ENCODE results near the gene CENPP.
"Not testable (repeated sequence)": the region's sequence is repeated elsewhere in the genome, so short reads cannot be mapped to it uniquely, and the experiment has no call there.

Gene CENPP

DNA sequence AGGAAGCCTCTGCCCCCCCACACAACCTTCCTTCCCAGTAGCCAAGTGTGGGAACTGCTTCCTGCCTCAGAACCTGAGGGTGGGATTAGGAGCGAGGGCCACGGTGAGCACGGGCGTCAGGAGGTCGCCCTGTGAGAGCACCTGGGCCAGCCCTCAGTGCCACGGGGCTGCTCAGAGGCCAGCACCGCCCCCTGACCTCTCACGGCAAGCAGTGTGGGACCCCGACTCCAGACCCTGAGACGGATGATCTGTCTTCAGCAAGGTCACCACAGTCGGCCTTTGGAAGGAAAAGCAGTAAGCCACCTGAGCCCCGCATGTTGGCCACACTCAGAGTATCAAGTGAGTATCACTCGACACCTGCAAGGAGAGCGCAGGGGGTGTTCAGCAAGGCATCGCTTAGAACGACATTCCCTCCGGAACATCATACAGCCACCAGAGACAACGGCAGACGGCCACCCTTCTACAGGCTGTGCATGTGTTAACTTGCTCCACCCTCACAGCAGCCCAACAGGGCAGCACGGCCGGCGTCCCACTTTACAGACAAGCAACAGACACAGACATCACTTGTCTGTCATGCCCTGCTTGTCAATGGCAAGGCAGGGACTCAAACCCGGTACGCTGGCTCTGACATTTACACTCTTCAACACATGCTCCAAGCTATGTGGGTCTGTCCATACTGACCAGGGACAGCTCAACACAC, 294.0 kb downstream of the CENPP start:
- DNase-seq, result no peak

GRCh38 chr9:92620845-92621244, 295.1 kb downstream of the CENPP start:
- no peak for DNase-seq

- DNase-seq, result not testable (repeated sequence)
Observed at GRCh38 chr9:92623936-92624335, 298.2 kb downstream of the CENPP start.

GRCh38 chr9:92626484-92626883, 300.7 kb downstream of the CENPP start:
- DNase-seq, result no peak

DNA sequence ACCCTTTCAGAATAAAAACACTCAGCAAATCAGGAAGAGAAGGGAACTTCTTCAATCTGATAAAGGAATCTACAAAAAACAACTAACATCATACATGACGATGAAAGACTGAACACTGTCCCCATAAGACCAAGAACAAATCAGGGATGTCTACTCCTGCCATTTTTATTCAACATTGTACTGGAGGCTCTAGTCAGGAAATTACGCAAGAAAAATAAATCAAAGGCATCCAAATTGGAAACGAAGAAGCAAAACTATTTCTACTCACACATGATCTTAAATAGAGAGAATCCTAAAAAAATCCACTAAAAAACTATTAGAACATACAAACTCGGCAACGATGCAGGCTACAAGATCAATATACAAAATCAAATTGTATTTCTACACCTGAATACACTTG, 301.9 kb downstream of the CENPP start:
- DNase-seq, result no peak

- DNase-seq, result peak; percentile 5
Observed at GRCh38 chr9:92631452-92632343, 305.9 kb downstream of the CENPP start.

DNA sequence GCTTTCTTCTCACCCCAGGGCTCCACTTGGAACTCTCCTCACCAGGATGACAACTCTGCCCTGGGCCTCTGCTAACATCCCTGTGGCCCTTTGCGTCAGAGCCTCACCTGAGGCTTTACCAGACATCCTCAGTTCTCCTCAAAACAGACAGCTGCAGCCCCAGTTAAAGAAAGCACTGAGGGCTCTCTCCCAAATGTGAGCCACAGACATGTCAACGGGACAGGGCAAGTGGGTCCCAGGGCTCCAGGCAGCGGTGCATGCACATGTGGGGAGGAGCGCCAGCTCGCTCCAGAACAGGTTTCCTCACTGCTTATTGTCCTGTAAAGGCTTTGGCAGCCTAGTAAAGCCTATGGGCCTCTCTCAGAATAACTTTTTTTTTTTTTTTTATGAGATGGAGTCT, 306.9 kb downstream of the CENPP start:
- DNase-seq, result no peak

- no peak for DNase-seq
Observed at GRCh38 chr9:92633614-92634278, 308.0 kb downstream of the CENPP start.

- peak; percentile 70 for DNase-seq
Observed at GRCh38 chr9:92634712-92635605, 309.2 kb downstream of the CENPP start.

GRCh38 chr9:92635760-92636159, 310.0 kb downstream of the CENPP start:
- DNase-seq, result no peak

DNA sequence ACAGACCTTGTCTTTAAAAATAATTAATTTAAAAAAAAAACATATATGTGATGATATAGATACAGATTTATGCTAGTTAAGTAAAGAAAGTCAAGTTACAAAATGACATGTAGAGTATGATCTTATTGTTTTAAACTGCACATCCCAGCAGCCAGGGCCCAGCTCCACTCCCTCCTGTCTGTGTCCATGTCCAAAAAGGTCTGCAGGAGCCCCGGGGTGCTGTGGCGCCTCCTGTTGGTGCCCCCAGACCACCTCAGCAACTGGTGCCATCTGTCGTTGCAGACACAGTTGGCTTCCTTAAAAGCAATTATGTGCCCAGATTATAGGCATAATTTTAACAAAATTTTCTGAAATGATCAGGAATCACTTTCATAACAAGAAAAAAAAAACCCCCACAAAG, 310.9 kb downstream of the CENPP start:
- DNase-seq, result no peak

DNA sequence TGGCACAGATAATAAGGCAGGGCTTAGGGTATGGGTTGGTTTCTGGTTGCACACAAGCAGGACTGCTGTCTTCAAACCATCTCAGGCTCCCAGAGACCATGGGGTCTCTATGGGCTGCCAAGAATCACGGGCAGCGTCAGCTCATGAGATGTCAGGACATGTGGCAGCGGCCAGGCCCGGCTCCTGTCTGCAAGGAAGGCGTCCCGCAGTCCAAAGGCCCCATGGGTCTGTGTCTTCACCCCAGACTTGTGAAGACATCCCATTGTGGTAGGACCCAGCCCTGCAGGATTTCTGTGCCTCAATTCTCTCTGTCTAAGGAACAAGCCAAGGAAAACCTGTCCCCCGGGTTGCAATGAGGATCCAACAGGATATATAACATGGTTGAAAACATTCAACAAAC, 311.6 kb downstream of the CENPP start:
- no peak for DNase-seq

DNA sequence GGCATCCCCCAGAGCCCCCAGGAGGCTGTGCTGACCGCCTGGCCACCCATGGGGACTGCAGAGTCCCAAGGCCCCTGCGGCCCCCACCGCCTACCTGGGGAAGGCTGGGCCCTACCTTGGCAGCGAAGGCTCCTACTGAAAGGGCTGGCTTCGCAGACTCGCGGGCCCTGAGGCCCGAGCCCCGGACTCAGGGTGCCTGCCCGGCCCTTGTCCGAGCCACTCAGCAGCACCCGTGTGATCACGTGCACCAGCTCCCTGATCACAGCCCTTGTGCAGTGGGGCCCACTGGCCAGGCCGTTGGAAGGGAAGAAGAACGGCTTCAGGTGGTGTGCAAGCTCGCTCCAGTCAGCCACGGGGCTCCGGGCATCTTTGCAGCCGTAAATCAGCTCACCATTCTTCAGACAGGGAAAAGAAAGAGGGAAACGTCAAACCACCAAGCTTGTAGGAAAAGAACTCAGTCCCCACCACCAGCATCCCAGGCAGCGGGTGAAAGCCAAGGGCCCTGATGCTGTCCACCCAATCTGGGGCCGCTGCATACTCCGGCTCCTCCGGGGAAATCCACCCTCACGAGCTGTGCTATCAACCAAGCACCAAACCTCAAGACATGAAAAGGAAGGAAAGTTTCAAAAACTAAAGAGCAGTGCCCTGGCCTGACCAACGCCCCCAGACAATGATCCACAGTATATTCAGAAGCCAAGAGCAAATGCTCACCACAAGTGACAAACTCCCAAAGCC, 312.3 kb downstream of the CENPP start:
- DNase-seq, result no peak

DNA sequence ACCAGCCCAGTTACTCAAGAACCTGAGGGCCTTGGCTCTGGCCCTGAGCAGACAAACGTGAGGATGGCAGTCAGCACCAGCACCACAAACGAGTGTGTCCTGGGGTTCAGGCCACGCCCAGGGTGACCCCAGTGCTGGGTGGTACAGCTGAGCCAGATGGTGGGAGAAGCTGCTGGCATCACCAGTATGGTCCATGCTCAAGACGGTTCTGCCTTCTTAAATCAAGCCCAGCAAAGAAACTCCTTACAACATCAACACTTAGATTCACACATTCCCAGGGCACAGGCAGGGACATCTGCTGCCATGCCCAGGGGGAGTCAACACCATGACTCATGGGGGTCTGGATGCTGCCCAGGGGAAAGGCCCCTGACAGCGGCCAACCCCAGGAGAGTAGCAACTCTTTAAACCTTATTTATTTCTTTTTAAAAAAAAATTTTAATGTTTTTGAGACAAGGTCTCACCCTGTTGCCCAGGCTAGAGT, 312.9 kb downstream of the CENPP start:
- DNase-seq, result no peak

GRCh38 chr9:92639124-92639523, 313.4 kb downstream of the CENPP start:
- DNase-seq, result no peak

DNA sequence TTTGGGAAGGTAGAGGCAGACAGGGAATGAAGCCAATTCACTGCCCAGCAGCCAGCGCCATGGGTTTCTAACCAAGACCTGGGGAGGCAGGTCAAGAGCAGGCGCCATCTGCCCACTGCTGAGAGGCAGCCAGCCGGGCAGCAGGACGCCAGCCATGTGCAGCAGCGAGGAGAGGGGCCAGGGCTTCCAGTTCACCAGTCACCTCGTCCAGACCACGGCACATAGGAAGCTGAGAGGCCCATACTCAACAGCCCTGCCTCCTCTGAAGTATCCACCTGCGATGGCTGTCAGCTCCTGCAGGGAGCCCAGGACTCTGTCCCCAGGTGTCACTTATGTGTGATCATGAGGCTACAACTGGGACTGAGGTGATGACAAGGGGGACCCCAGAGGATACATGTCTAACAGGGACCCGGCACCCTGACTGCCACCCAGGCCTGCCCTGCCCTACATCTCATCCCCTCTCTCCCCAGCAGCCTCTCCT, 314.1 kb downstream of the CENPP start:
- DNase-seq, result no peak

- DNase-seq, result no peak
Observed at GRCh38 chr9:92640398-92641091, 314.8 kb downstream of the CENPP start.

DNA sequence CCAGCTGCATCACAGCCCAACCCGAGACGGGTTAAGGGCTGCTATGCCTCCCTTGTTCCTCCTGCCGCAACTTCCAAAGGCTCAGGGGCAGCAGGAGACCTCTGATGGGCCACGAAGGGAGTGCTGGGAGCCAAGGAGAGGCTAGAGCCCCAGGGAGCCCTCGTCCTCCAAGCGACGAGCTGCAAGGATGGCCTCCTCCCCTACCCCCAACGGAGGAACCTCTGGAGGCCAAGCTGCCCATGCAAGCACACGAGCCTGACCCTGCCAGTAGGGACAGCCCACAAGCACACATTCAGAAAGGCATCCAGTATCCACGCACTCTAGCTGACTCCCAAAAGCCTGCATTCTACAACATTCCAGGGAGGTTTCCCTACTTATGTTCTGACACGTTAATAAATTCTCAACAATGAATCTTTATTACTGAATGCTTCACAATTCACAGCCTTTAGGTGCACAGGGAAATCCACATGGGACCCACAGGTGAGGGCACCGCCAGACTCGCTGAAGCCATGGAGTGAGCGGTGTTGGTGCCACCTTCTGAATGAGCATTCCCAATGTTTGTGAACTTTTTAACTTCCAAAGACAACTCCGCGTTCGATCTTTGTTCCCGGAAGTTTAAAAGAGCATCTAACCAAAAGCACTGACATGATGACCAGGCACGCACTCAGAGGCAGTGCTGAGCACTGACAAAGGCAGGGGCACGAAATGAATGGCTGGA, 315.5 kb downstream of the CENPP start:
- no peak for DNase-seq

DNA sequence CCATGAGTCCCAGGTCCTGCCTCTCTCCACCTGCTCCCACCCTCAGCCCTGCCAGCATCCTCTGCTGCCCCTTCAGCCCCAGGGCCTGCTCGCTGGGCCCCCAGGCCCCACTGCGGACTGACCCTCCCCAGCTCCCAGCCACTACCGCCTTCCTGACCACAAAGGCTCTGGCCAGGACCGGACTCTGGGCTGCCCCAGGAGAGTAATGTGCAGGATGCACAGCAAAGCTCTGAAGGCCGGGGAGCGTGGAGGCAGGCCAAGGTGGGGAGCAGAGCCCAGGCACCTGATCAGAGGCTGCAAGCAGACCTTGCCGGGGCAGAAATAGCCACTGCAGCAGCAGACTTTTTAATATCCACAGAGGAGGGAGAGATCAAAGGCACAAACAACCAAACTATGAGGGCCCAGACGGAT, 316.3 kb downstream of the CENPP start:
- DNase-seq, result no peak

DNA sequence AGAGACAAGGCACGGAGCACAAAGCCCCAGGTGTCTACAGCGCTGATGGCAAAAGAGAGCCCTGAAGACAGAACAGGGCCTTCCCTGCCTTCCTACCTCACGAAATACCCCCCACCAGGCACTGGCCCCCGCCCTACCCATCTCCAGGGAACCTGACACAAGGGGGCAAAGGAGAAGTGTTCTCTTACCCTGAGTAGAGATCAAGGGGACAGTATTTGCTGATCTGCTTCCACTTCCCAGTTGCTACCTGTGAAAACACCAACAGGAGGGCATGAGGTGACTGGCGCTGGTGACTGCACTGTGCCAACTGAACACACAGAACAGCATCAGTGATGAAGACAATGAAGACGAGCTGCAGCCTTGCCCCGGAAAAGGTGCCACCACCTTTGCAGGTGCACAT, 316.8 kb downstream of the CENPP start:
- DNase-seq, result no peak
